ENCODE data around the gene ADGRF4.

Gene ADGRF4

DNA sequence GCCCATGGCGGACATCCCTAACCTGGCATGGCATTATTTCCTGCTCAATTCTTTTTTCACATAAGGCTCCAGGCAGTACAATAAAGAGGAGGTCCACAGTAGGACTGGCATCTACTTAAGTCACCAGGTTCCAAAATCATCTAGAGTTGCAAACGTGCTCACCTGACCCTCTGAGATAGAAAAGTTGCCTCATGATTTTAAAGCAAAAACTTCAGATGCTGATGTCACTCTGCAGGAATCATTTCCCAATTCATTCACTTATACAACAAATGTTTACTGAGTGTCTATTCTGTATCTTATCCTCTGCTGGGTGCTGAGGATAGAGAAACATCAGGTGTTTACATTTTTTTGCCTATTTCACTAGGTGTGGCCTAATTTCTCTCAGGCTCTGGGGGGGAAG is 2.2 kb downstream of the ADGRF4 start:
- TF ChIP-seq, protein P1, sequence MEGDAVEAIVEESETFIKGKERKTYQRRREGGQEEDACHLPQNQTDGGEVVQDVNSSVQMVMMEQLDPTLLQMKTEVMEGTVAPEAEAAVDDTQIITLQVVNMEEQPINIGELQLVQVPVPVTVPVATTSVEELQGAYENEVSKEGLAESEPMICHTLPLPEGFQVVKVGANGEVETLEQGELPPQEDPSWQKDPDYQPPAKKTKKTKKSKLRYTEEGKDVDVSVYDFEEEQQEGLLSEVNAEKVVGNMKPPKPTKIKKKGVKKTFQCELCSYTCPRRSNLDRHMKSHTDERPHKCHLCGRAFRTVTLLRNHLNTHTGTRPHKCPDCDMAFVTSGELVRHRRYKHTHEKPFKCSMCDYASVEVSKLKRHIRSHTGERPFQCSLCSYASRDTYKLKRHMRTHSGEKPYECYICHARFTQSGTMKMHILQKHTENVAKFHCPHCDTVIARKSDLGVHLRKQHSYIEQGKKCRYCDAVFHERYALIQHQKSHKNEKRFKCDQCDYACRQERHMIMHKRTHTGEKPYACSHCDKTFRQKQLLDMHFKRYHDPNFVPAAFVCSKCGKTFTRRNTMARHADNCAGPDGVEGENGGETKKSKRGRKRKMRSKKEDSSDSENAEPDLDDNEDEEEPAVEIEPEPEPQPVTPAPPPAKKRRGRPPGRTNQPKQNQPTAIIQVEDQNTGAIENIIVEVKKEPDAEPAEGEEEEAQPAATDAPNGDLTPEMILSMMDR (IDR thresholded peaks at IDR 0.05; ENCODE audit: control insufficient read depth, extremely low read depth, insufficient read depth): no peak
- no peak for DNase-seq (ENCODE audit: low read depth)
- H3K4me3 ChIP-seq (ENCODE audit: low read depth, low read length): no peak overlapping the region

DNA sequence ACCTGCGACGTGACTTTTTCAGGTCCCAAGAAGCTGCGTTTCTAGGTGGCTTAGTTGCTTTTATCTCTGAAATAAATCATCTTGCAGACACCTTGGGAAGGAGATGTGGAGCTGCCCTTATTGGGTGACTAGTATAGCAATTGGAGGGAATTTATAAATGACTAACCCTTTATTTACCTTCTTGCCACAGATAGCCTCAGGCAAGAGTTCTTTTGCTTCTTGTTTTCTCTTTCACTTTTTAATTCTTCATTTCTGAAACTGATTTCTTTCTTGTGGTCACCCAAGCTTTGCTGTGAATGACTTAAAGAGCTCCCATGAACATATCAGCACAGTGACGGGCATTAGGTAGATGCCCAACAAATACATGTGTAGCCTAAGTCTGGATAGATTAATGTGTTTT is 3.0 kb downstream of the ADGRF4 start:
- no peak overlapping the region for H3K4me3 ChIP-seq (ENCODE audit: low read depth, low read length)
- DNase-seq (ENCODE audit: low read depth): no peak
- TF ChIP-seq, protein P1 (IDR thresholded peaks at IDR 0.05; ENCODE audit: control insufficient read depth, extremely low read depth, insufficient read depth): no peak

DNA sequence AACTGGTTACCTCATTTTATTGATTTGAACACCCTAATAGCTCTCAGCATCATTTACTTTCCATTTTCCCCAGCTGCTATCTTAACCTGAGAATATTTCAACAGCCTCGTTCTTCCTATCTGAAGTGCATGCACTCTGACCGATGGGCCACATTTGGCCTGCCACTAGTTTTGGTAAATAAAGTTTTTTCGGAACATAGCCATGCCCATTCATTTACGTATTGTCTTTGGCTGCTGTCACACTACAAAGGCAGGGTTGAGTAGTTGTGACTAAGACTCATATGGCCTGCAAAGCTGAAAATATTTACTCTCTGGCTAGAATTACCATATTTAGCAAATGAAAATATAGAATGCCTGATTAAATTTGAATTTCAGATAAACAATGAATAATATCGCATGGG is 10.8 kb downstream of the ADGRF4 start:
- peak; percentile 43 for DNase-seq (ENCODE audit: low read depth)
- TF ChIP-seq, protein P1 (IDR thresholded peaks at IDR 0.05; ENCODE audit: control insufficient read depth, extremely low read depth, insufficient read depth): no peak
- no peak overlapping the region for H3K4me3 ChIP-seq (ENCODE audit: low read depth, low read length)

- DNase-seq (ENCODE audit: low read depth): no peak
- no peak overlapping the region for H3K4me3 ChIP-seq (ENCODE audit: low read depth, low read length)
- TF ChIP-seq, protein P1 (IDR thresholded peaks at IDR 0.05; ENCODE audit: control insufficient read depth, extremely low read depth, insufficient read depth): no peak
These were observed 11.9 kb downstream of the ADGRF4 start for GRCh38 chr6:47710295-47710694.

- TF ChIP-seq, protein P1 (IDR thresholded peaks at IDR 0.05; ENCODE audit: control insufficient read depth, extremely low read depth, insufficient read depth): no peak
- H3K4me3 ChIP-seq (ENCODE audit: low read depth, low read length): no peak overlapping the region
- no peak for DNase-seq (ENCODE audit: low read depth)
These were observed 14.8 kb downstream of the ADGRF4 start for GRCh38 chr6:47713200-47713599.

- no peak for DNase-seq (ENCODE audit: low read depth)
- TF ChIP-seq, protein P1 (IDR thresholded peaks at IDR 0.05; ENCODE audit: control insufficient read depth, extremely low read depth, insufficient read depth): no peak
- no peak overlapping the region for H3K4me3 ChIP-seq (ENCODE audit: low read depth, low read length)
These were observed 16.4 kb downstream of the ADGRF4 start for GRCh38 chr6:47714802-47715201.

DNA sequence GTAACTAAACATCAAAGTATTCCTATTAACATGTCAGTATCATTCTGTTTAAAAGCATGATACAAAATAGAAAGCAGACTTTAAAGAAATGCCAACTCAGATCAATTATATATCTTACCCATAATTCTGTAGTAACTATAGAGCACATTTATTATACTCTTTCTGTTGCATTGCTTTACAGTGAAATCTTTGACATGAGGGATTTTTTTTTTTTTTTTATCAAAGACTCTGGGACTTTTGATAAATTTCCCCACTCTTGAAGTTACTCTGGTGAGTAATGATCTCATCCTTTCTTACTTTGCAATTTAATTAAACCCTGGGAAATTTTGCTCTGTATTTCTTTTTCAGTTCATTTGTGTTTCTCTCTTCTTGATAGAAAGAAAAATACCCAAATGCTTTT is 17.4 kb downstream of the ADGRF4 start:
- DNase-seq (ENCODE audit: low read depth): no peak
- TF ChIP-seq, protein P1 (IDR thresholded peaks at IDR 0.05; ENCODE audit: control insufficient read depth, extremely low read depth, insufficient read depth): no peak
- no peak overlapping the region for H3K4me3 ChIP-seq (ENCODE audit: low read depth, low read length)
